GM23338 (cell line): ENCODE measurements around the gene ACRBP. TPM values are rescaled to one million over a fixed set of nuclear protein-coding genes. Genes with fewer than 3 reads are reported as not detected.

Experiments
- ATAC-seq: fragments of 200-7000 bp; cut with Tn5 transposase; 3 replicates; pipeline ENCODE4 v1.9.1; 2020
- DNase-seq: peaks from one replicate; pipeline ENCODE4 v3.0.0-alpha.2; 2015; ENCODE audit warnings: low spot score
- H2AFZ ChIP-seq: fragments of 200-600 bp; sonication (generic); 2 replicates; pipeline ENCODE4 v1.8.0; 2016; ENCODE audit warnings: antibody characterized with exemption, mild to moderate bottlenecking, moderate library complexity
- H3F3A ChIP-seq: fragments of 200-600 bp; sonication (generic); replicated peaks from 2 replicates; pipeline ENCODE4 v1.8.0; 2017; ENCODE audit warnings: antibody characterized with exemption, mixed run types, low read depth
- H3K27ac ChIP-seq: fragments of 200-600 bp; sonication (generic); 2 replicates; pipeline ENCODE4 v1.6.1; 2016; ENCODE audit warnings: low read depth
- H3K27me3 ChIP-seq: fragments of 200-600 bp; sonication (generic); 2 replicates; pipeline ENCODE4 v1.8.0; 2016; ENCODE audit warnings: mild to moderate bottlenecking, mixed run types, moderate library complexity; ENCODE audit not compliant: insufficient read depth
- H3K36me3 ChIP-seq: fragments of 200-600 bp; sonication (generic); 2 replicates; pipeline ENCODE4 v1.8.0; 2016; ENCODE audit warnings: mild to moderate bottlenecking; ENCODE audit not compliant: insufficient read depth
- H3K4me1 ChIP-seq: fragments of 200-600 bp; sonication (generic); 2 replicates; pipeline ENCODE4 v1.8.0; 2016; ENCODE audit warnings: mild to moderate bottlenecking, moderate library complexity; ENCODE audit not compliant: insufficient read depth
- H3K4me2 ChIP-seq: fragments of 200-600 bp; sonication (generic); 2 replicates; pipeline ENCODE4 v1.7.1; 2017; ENCODE audit warnings: mixed run types
- H3K4me3 ChIP-seq: fragments of 200-600 bp; sonication (generic); 2 replicates; pipeline ENCODE4 v1.6.1; 2016; ENCODE audit warnings: mixed run types
- H3K79me2 ChIP-seq: fragments of 200-600 bp; sonication (generic); replicated peaks from 2 replicates; pipeline ENCODE4 v1.8.0; 2017; ENCODE audit warnings: mild to moderate bottlenecking; ENCODE audit not compliant: insufficient read depth
- H3K9me2 ChIP-seq: fragments of 200-600 bp; sonication (generic); 2 replicates; pipeline ENCODE4 v1.8.0; 2017; ENCODE audit not compliant: insufficient read depth
- H4K20me1 ChIP-seq: fragments of 200-600 bp; sonication (generic); replicated peaks from 2 replicates; pipeline ENCODE4 v1.8.0; 2017; ENCODE audit warnings: mild to moderate bottlenecking; ENCODE audit not compliant: insufficient read depth
- H3K27ac Mint-ChIP-seq: 2 replicates; pipeline ENCODE4 v1.8.0; 2020; ENCODE audit warnings: inconsistent platforms, mild to moderate bottlenecking, moderate library complexity, mixed read lengths
- H3K27me3 Mint-ChIP-seq: 3 replicates; pipeline ENCODE4 v1.8.0; 2022; ENCODE audit warnings: low read depth, mild to moderate bottlenecking, moderate library complexity, mixed read lengths, inconsistent platforms; ENCODE audit not compliant: insufficient read depth, poor library complexity
- H3K36me3 Mint-ChIP-seq: 3 replicates; pipeline ENCODE4 v1.8.0; 2021; ENCODE audit warnings: low read depth, mild to moderate bottlenecking, inconsistent platforms, moderate library complexity, mixed read lengths
- H3K4me1 Mint-ChIP-seq: 3 replicates; pipeline ENCODE4 v1.8.0; 2020; ENCODE audit warnings: mild to moderate bottlenecking, inconsistent platforms, mixed read lengths
- H3K4me3 Mint-ChIP-seq: 3 replicates; pipeline ENCODE4 v1.8.0; 2021; ENCODE audit warnings: moderate library complexity, mild to moderate bottlenecking, inconsistent platforms, mixed read lengths
- H3K9me3 Mint-ChIP-seq: 3 replicates; pipeline ENCODE4 v1.8.0; 2020; ENCODE audit warnings: moderate library complexity, mild to moderate bottlenecking, inconsistent platforms, mixed read lengths
- CREB1 ChIP-seq: fragments of 250-450 bp; sonication (Bioruptor Pico); IDR thresholded peaks from 2 replicates; pipeline ENCODE4 v1.5.0; 2020; ENCODE audit warnings: low read depth, mild to moderate bottlenecking, moderate library complexity
- EZH2 ChIP-seq: fragments of 200-600 bp; sonication (generic); IDR thresholded peaks from one replicate; pipeline ENCODE4 v1.8.0; 2017; ENCODE audit warnings: antibody characterized with exemption, mild to moderate bottlenecking, low read depth; ENCODE audit not compliant: unreplicated experiment
- JUNB ChIP-seq: IDR thresholded peaks from one replicate; pipeline ENCODE4 v1.6.1; 2016; ENCODE audit warnings: antibody characterized with exemption; ENCODE audit not compliant: unreplicated experiment
- POLR2AphosphoS5 ChIP-seq: IDR thresholded peaks from 2 replicates; pipeline ENCODE4 v1.6.1; 2016; ENCODE audit warnings: antibody characterized with exemption, low read depth
- polyA plus RNA-seq: library from polyadenylated mRNA; unstranded; fragments of >200 nt; fragmentation: Nextera tagmentation; extraction: Ambion mirVana; gene quantifications from 2 replicates; pipeline ENCODE4 v1.2.1, GENCODE V29; 2016
- total RNA-seq: library from RNA; depleted of rRNA; stranded (reverse); fragments of >200 nt; shearing (Covaris generic); gene quantifications from 2 replicates; pipeline ENCODE4 v1.2.3, GENCODE V29; 2014
- TF ChIP-seq, protein P1 (sequence below): IDR thresholded peaks from 2 replicates; pipeline ENCODE4 v1.6.1; 2016; ENCODE audit warnings: antibody characterized with exemption

Gene ACRBP
- total and polyA plus RNA-seq, 2 experiments from 2014 or later: 0.70 to 2.2 TPM

DNA sequence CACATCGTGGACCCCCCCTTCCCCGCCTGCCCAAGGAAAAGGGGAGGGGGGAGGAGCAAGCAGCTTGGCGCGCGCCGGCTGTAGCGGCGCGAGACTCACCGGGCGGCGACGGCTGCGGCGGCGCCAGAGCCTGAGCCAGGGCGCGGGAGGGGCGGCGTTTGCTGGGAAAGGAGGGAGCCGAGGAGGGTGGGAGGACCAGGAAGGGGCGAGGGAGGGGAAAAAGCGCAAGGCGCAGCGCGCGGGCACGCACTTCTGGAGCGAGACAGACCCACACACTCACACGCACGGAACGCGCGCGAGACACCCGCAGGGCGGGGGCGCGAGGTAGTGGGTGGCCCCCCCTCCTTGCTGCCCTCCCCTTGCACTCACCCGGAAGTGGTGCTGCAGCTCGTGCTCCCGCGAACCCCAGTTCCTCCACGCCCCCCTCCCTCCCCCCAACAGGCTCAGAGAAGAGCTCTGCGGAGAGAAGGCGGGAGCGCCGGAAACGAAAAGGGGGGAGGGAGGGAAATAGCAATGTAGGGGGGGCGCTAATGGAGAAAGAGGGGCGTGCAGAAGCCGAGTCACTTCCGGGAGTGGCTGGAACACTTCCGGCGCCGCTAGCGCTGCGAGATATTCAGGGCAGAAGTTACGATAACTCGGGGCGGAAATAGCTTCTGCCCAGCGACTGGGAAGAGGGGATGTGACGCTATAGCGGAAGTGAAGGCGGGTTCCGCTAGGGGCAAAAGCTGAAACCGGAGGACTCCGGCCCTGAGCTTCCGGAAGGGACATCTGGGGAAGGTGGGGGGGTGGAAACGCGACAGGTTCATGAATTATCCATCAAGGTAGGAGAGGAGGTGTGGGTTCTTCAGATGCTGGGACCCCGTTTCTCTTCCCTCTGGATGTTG lies 42.0 kb upstream of the ACRBP start, which contains the start of gene ZNF384:
Gene ZNF384, minus strand, starts transcription at position 377 of the 884 bp plus-strand sequence. CDS start 9,855 bp downstream, outside the sequence.
- Histone ChIP-seq H3F3A (peaks cover 12% of the 10 kb centered on the region), H3K79me2 (peaks cover 45% of the 10 kb centered on the region), H3K4me1 (peaks cover 18% of the 10 kb centered on the region), H3K27ac (peak within 1 kb of the TSS; percentile 94), H3K4me2 (peak within 1 kb of the TSS; percentile 97), H3K9me2 (no peaks in the 10 kb centered on the region), H2AFZ (peak within 1 kb of the TSS; percentile 56; the same call in 1 of the 2 replicates), H3K27me3 (no peaks in the 10 kb centered on the region), H3K36me3 (no peaks in the 10 kb centered on the region; the same call in 1 of the 2 replicates), H4K20me1 (peaks cover 16% of the 10 kb centered on the region), H3K4me3 (peak within 1 kb of the TSS; percentile 58)
- H3K4me1 Mint-ChIP-seq: peaks cover 36% of the 10 kb centered on the region
- DNase-seq (peak; percentile 98), ATAC-seq (peak; percentile 84)
- H3K27me3 Mint-ChIP-seq: peaks cover 14% of the 10 kb centered on the region
- H3K4me3 Mint-ChIP-seq: peak within 1 kb of the TSS; percentile 87
- no peaks in the 10 kb centered on the region; the same call in 1 of the 3 replicates for H3K36me3 Mint-ChIP-seq
- H3K9me3 Mint-ChIP-seq: no peaks in the 10 kb centered on the region
- TF ChIP-seq, protein P1, sequence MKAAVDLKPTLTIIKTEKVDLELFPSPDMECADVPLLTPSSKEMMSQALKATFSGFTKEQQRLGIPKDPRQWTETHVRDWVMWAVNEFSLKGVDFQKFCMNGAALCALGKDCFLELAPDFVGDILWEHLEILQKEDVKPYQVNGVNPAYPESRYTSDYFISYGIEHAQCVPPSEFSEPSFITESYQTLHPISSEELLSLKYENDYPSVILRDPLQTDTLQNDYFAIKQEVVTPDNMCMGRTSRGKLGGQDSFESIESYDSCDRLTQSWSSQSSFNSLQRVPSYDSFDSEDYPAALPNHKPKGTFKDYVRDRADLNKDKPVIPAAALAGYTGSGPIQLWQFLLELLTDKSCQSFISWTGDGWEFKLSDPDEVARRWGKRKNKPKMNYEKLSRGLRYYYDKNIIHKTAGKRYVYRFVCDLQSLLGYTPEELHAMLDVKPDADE: peak; percentile 99
- peak; percentile 96 for TF ChIP-seq CREB1 (CRISPR knock-in tag)
- TF ChIP-seq JUNB: no peak
- peak; percentile 57 for TF ChIP-seq POLR2AphosphoS5
- peak within 1 kb of the TSS; percentile 93 for H3K27ac Mint-ChIP-seq

DNA sequence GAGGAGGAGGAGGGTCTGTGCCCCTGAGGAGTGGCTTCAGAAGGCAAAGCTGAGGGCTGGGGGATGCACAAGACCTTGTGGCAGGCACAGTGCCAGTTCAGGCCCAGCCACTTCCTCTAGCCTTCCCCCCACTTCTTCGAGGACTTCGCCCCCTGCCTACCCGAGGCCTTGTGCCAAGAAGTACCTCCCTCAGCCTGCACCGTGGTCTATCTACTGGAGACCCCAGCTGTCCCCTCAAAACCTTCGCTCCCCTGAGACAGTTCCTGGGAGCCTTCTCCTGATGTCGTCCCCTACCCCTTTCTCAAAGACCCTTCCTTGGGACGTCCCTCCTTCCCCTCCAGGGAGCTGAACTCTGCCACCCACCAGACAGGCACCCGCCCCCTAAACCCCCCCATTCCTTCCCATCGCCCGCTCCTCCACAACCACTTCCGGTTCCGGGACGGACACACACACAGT lies 41.3 kb upstream of the ACRBP start:
- H3K27ac ChIP-seq: peak overlapping the region; percentile 94
- H3K36me3 Mint-ChIP-seq: no peaks in the 10 kb centered on the region; the same call in 1 of the 3 replicates
- H3K4me1 Mint-ChIP-seq: peaks cover 35% of the 10 kb centered on the region

More for the DNA sequence above, 41.3 kb upstream of the ACRBP start:
- peaks cover 16% of the 10 kb centered on the region for H4K20me1 ChIP-seq
- no peaks in the 10 kb centered on the region for H3K9me2 ChIP-seq
- Mint-ChIP-seq H3K4me3 (peak overlapping the region; percentile 87), H3K27ac (peak overlapping the region; percentile 93), H3K9me3 (no peaks in the 10 kb centered on the region), H3K27me3 (peaks cover 15% of the 10 kb centered on the region)
- H3K4me1 ChIP-seq: peaks cover 18% of the 10 kb centered on the region
- H3K4me2 ChIP-seq: peak overlapping the region; percentile 97
- DNase-seq: no peak
- TF ChIP-seq, protein P1: peak; percentile 82
- no peak for TF ChIP-seq EZH2
- peaks cover 12% of the 10 kb centered on the region for H3F3A ChIP-seq
- peak overlapping the region; percentile 58 for H3K4me3 ChIP-seq
- peak; percentile 20 for ATAC-seq
- no peaks in the 10 kb centered on the region for H3K27me3 ChIP-seq
- peak overlapping the region; percentile 56; the same call in 1 of the 2 replicates for H2AFZ ChIP-seq
- peaks cover 52% of the 10 kb centered on the region for H3K79me2 ChIP-seq
- no peaks in the 10 kb centered on the region; the same call in 1 of the 2 replicates for H3K36me3 ChIP-seq
